ENCODE results near the gene PRPF38B.
"Not testable (repeated sequence)": the region's sequence is repeated elsewhere in the genome, so short reads cannot be mapped to it uniquely, and the experiment has no call there.

Gene PRPF38B

GRCh38 chr1:108691942-108692723, at the start of gene PRPF38B:
PRPF38B (plus strand) TSS chr1:108692310; CDS start chr1:108692592, 282 bp downstream.
- DNase-seq (ENCODE audit: low read depth in 2 of 2), result peak; percentile 64 to 68

GRCh38 chr1:108643492-108644335, 48.4 kb upstream of the PRPF38B start:
- DNase-seq (ENCODE audit: low read depth in 2 of 2), result peak; percentile 30 to 31

- no peak for DNase-seq (ENCODE audit: low read depth in 2 of 2)
These were observed 47.1 kb upstream of the PRPF38B start for GRCh38 chr1:108644984-108645383.

- no peak for DNase-seq (ENCODE audit: low read depth in 2 of 2)
These were observed 46.4 kb upstream of the PRPF38B start for GRCh38 chr1:108645564-108646184.

- DNase-seq (ENCODE audit: low read depth in 2 of 2), result no peak
These were observed 45.9 kb upstream of the PRPF38B start for GRCh38 chr1:108646265-108646647.

GRCh38 chr1:108646648-108647269, 45.4 kb upstream of the PRPF38B start:
- DNase-seq (ENCODE audit: low read depth in 2 of 2), result peak; percentile 40

- no peak for DNase-seq (ENCODE audit: low read depth in 2 of 2)
These were observed 38.5 kb upstream of the PRPF38B start for GRCh38 chr1:108653431-108654105.

GRCh38 chr1:108657356-108658080, 34.6 kb upstream of the PRPF38B start:
- no peak for DNase-seq (ENCODE audit: low read depth in 2 of 2)

- DNase-seq (ENCODE audit: low read depth in 2 of 2), result peak; percentile 36 to 38
These were observed 31.0 kb upstream of the PRPF38B start, which contains the start of gene HENMT1 for GRCh38 chr1:108661030-108661609. HENMT1 (minus strand) TSS chr1:108661093; CDS start chr1:108659884, 1,209 bp downstream.

GRCh38 chr1:108663074-108663473, 29.0 kb upstream of the PRPF38B start:
- no peak for DNase-seq (ENCODE audit: low read depth in 2 of 2)

GRCh38 chr1:108664481-108664880, 27.6 kb upstream of the PRPF38B start:
- no peak for DNase-seq (ENCODE audit: low read depth in 2 of 2)

- DNase-seq (ENCODE audit: low read depth in 2 of 2), result no peak
These were observed 27.0 kb upstream of the PRPF38B start for GRCh38 chr1:108665067-108665466.

- DNase-seq (ENCODE audit: low read depth in 2 of 2), result no peak
These were observed 26.3 kb upstream of the PRPF38B start for GRCh38 chr1:108665771-108666170.

- not testable (repeated sequence) for DNase-seq (ENCODE audit: low read depth in 2 of 2)
These were observed 24.7 kb upstream of the PRPF38B start for GRCh38 chr1:108667422-108667821.

GRCh38 chr1:108668777-108669176, 23.3 kb upstream of the PRPF38B start:
- DNase-seq (ENCODE audit: low read depth in 2 of 2), result no peak

GRCh38 chr1:108669679-108670078, 22.4 kb upstream of the PRPF38B start:
- DNase-seq (ENCODE audit: low read depth in 2 of 2), result no peak

- DNase-seq (ENCODE audit: low read depth in 2 of 2), result no peak
These were observed 21.9 kb upstream of the PRPF38B start for GRCh38 chr1:108670131-108670773.

GRCh38 chr1:108671143-108671542, 21.0 kb upstream of the PRPF38B start:
- DNase-seq (ENCODE audit: low read depth in 2 of 2), result no peak

GRCh38 chr1:108678706-108679105, 13.4 kb upstream of the PRPF38B start:
- no peak for DNase-seq (ENCODE audit: low read depth in 2 of 2)
